Natural killer cell (primary cell): ENCODE data around the gene ANGPTL5. TPM values are rescaled to one million over a fixed set of nuclear protein-coding genes. Genes with fewer than 3 reads are reported as not detected.

Experiments used
- ATAC-seq, 3 donors: fragments of 150-1000 bp in 2 of 3; fragments of 200-7000 bp in 1 of 3; cut with Tn5 transposase; 1 replicate in 1 of 3; 2 replicates in 2 of 3; pipeline ENCODE4 v1.10.0; 2021; ENCODE audit warnings: mild to moderate bottlenecking in 2 of 3, moderate library complexity in 2 of 3
- DNase-seq, 2 donors: peaks; one replicate each; pipeline versions ENCODE4 v3.0.0 to v3.0.0-alpha.2; 2013 to 2021; ENCODE audit warnings: mixed read lengths in 1 of 2
- H3K27ac ChIP-seq: one replicate; pipeline ENCODE4 v1.5.1; 2013; ENCODE audit warnings: mild to moderate bottlenecking, low read length
- H3K27me3 ChIP-seq: one replicate; pipeline ENCODE4 v1.6.1; 2013; ENCODE audit warnings: low read length; ENCODE audit not compliant: control insufficient read depth, insufficient read depth
- H3K36me3 ChIP-seq: one replicate; pipeline ENCODE4 v1.6.1; 2013; ENCODE audit warnings: low read length; ENCODE audit not compliant: control insufficient read depth, insufficient read depth
- H3K4me1 ChIP-seq: one replicate; pipeline ENCODE4 v1.6.1; 2013; ENCODE audit warnings: low read length; ENCODE audit not compliant: control insufficient read depth, insufficient read depth
- H3K4me3 ChIP-seq: one replicate; pipeline ENCODE4 v1.5.1; 2013; ENCODE audit warnings: low read length
- H3K9me3 ChIP-seq: one replicate; pipeline ENCODE4 v1.6.1; 2013; ENCODE audit warnings: low read length; ENCODE audit not compliant: control insufficient read depth, insufficient read depth
- H3K27ac Mint-ChIP-seq, 2 donors: one replicate each; pipeline ENCODE4 v1.8.0; 2022; ENCODE audit warnings: mild to moderate bottlenecking in 2 of 2, mixed read lengths in 2 of 2, moderate library complexity in 1 of 2
- H3K27me3 Mint-ChIP-seq, 2 donors: one replicate each; pipeline ENCODE4 v1.8.0; 2022; ENCODE audit warnings: low read depth in 2 of 2, mixed read lengths in 2 of 2
- H3K36me3 Mint-ChIP-seq: one replicate; pipeline ENCODE4 v1.8.0; 2022; ENCODE audit warnings: mixed read lengths
- H3K4me1 Mint-ChIP-seq, 2 donors: one replicate each; pipeline ENCODE4 v1.8.0; 2022; ENCODE audit warnings: mixed read lengths in 2 of 2
- H3K4me3 Mint-ChIP-seq: one replicate; pipeline ENCODE4 v1.8.0; 2022; ENCODE audit warnings: mild to moderate bottlenecking, moderate library complexity, mixed read lengths
- H3K9me3 Mint-ChIP-seq, 2 donors: one replicate each; pipeline ENCODE4 v1.8.0; 2022; ENCODE audit warnings: mixed read lengths in 2 of 2
- CTCF ChIP-seq: fragments of 200-600 bp; IDR thresholded peaks from one replicate; pipeline ENCODE4 v1.8.0; 2022; ENCODE audit warnings: antibody characterized with exemption
- WGBS: methylation state at CpG from one replicate; pipeline ENCODE4 v1.1.7; 2013; ENCODE audit warnings: missing lambda C conversion rate; ENCODE audit not compliant: insufficient coverage; 5-methylcytosine and 5-hydroxymethylcytosine counted together
- intact Hi-C: fragments of 100-400 bp; cut with micrococcal nuclease; formaldehyde crosslinking; loops from one replicate; pipeline ENCODE4 v1.14.2; 2022
- total RNA-seq, 4 donors: library from RNA; stranded (reverse); fragments of 120-200 nt in 1 of 4; gene quantifications; one replicate each; pipeline versions ENCODE4 v1.2.3 to v1.2.4, GENCODE V29; 2013 to 2022

The ANGPTL5 gene
- total RNA-seq, 3 donors from 2014 or later (not counting 1 experiment from before 2014, with no cell fraction given), result not detected

GRCh38 chr11:101889767-101890166, 26.6 kb downstream of the ANGPTL5 start:
- DNase-seq (no peak), ATAC-seq (no peak)
- WGBS, result 87% methylated on average over 4 of the region's 4 CpGs
- no peaks in the 10 kb centered on the region for H3K9me3 Mint-ChIP-seq
- Histone ChIP-seq H3K9me3 (no peaks in the 10 kb centered on the region), H3K36me3 (no peaks in the 10 kb centered on the region), H3K27me3 (no peaks in the 10 kb centered on the region), H3K4me1 (no peaks in the 10 kb centered on the region), H3K27ac (no peak overlapping the region), H3K4me3 (no peak overlapping the region)
- no peaks in the 10 kb centered on the region for H3K4me1 Mint-ChIP-seq
- no peaks in the 10 kb centered on the region for H3K36me3 Mint-ChIP-seq
- H3K27me3 Mint-ChIP-seq, result peaks cover 15 to 34% of the 10 kb centered on the region in 2 donors
- no peak for TF ChIP-seq CTCF
- no peak overlapping the region for H3K27ac Mint-ChIP-seq
- no peak overlapping the region for H3K4me3 Mint-ChIP-seq
- intact Hi-C loops, result no loop called here

GRCh38 chr11:101885631-101886030, 30.7 kb downstream of the ANGPTL5 start:
- Histone ChIP-seq H3K9me3 (no peaks in the 10 kb centered on the region), H3K4me1 (no peaks in the 10 kb centered on the region), H3K4me3 (no peak overlapping the region), H3K27me3 (no peaks in the 10 kb centered on the region), H3K27ac (no peak overlapping the region), H3K36me3 (no peaks in the 10 kb centered on the region)
- ATAC-seq (no peak), DNase-seq (no peak)
- H3K27me3 Mint-ChIP-seq, result peaks cover 15 to 42% of the 10 kb centered on the region in 2 donors
- no peak overlapping the region for H3K4me3 Mint-ChIP-seq
- H3K27ac Mint-ChIP-seq, result no peak overlapping the region
- intact Hi-C loops, result no loop called here
- H3K36me3 Mint-ChIP-seq, result no peaks in the 10 kb centered on the region
- H3K9me3 Mint-ChIP-seq, result no peaks in the 10 kb centered on the region
- no peak for TF ChIP-seq CTCF
- 88% methylated on average over 2 of the region's 4 CpGs for WGBS
- no peaks in the 10 kb centered on the region for H3K4me1 Mint-ChIP-seq

GRCh38 chr11:101881586-101881985, 34.7 kb downstream of the ANGPTL5 start:
- Histone ChIP-seq H3K9me3 (no peaks in the 10 kb centered on the region), H3K4me3 (no peak overlapping the region), H3K4me1 (no peaks in the 10 kb centered on the region), H3K36me3 (no peaks in the 10 kb centered on the region), H3K27ac (no peak overlapping the region), H3K27me3 (peaks cover 3% of the 10 kb centered on the region)
- DNase-seq, result no peak
- intact Hi-C loops, result no loop called here
- no peaks in the 10 kb centered on the region for H3K9me3 Mint-ChIP-seq
- WGBS, result 90% methylated on average over 2 of the region's 2 CpGs
- no peak for ATAC-seq
- peaks cover 16 to 20% of the 10 kb centered on the region in 2 donors for H3K27me3 Mint-ChIP-seq
- no peak for TF ChIP-seq CTCF
- no peaks in the 10 kb centered on the region for H3K36me3 Mint-ChIP-seq
- no peak overlapping the region for H3K4me3 Mint-ChIP-seq
- H3K4me1 Mint-ChIP-seq, result no peaks in the 10 kb centered on the region
- no peak overlapping the region for H3K27ac Mint-ChIP-seq

- H3K4me3 Mint-ChIP-seq, result no peak overlapping the region
- Histone ChIP-seq H3K27ac (no peak overlapping the region), H3K36me3 (no peaks in the 10 kb centered on the region), H3K9me3 (no peaks in the 10 kb centered on the region), H3K4me3 (no peak overlapping the region), H3K4me1 (no peaks in the 10 kb centered on the region), H3K27me3 (peaks cover 3% of the 10 kb centered on the region)
- no peak for TF ChIP-seq CTCF
- no peaks in the 10 kb centered on the region for H3K4me1 Mint-ChIP-seq
- 78% methylated on average over 4 of the region's 4 CpGs for WGBS
- H3K27ac Mint-ChIP-seq, result no peak overlapping the region
- H3K36me3 Mint-ChIP-seq, result no peaks in the 10 kb centered on the region
- intact Hi-C loops, result no loop called here
- ATAC-seq (no peak), DNase-seq (peak in 1 of 2 donors; percentile 26)
- peaks cover 26 to 34% of the 10 kb centered on the region in 2 donors for H3K27me3 Mint-ChIP-seq
- H3K9me3 Mint-ChIP-seq, result no peaks in the 10 kb centered on the region
Observed at GRCh38 chr11:101880222-101880621, 36.1 kb downstream of the ANGPTL5 start.
